ENCODE data around the gene ARHGAP22.

The ARHGAP22 gene

GRCh38 chr10:48587819-48588218 lies 17.1 kb downstream of the ARHGAP22 start:
- DNase-seq (ENCODE audit: low spot score) = no peak

- DNase-seq (ENCODE audit: low spot score) = no peak
These were observed 17.8 kb downstream of the ARHGAP22 start for GRCh38 chr10:48587101-48587500.

- no peak for DNase-seq (ENCODE audit: low spot score)
These were observed 21.9 kb downstream of the ARHGAP22 start for GRCh38 chr10:48582970-48583369.

- no peak for DNase-seq (ENCODE audit: low spot score)
These were observed 24.6 kb downstream of the ARHGAP22 start for GRCh38 chr10:48580236-48580635.

- DNase-seq (ENCODE audit: low spot score) = no peak
These were observed 25.5 kb downstream of the ARHGAP22 start for GRCh38 chr10:48579251-48579960.

GRCh38 chr10:48577158-48577557 lies 27.7 kb downstream of the ARHGAP22 start:
- peak; percentile 1 for DNase-seq (ENCODE audit: low spot score)

GRCh38 chr10:48576501-48576900 lies 28.4 kb downstream of the ARHGAP22 start:
- DNase-seq (ENCODE audit: low spot score) = no peak

- no peak for DNase-seq (ENCODE audit: low spot score)
These were observed 29.0 kb downstream of the ARHGAP22 start for GRCh38 chr10:48575901-48576300.

GRCh38 chr10:48574817-48575380 lies 30.0 kb downstream of the ARHGAP22 start:
- DNase-seq (ENCODE audit: low spot score) = no peak

GRCh38 chr10:48574322-48574796 lies 30.5 kb downstream of the ARHGAP22 start:
- no peak for DNase-seq (ENCODE audit: low spot score)

GRCh38 chr10:48573045-48573444 lies 31.8 kb downstream of the ARHGAP22 start:
- no peak for DNase-seq (ENCODE audit: low spot score)

- no peak for DNase-seq (ENCODE audit: low spot score)
These were observed 32.5 kb downstream of the ARHGAP22 start for GRCh38 chr10:48572414-48572813.

- no peak for DNase-seq (ENCODE audit: low spot score)
These were observed 36.3 kb downstream of the ARHGAP22 start for GRCh38 chr10:48568546-48568945.

GRCh38 chr10:48568131-48568530 lies 36.7 kb downstream of the ARHGAP22 start:
- DNase-seq (ENCODE audit: low spot score) = no peak

- no peak for DNase-seq (ENCODE audit: low spot score)
These were observed 37.5 kb downstream of the ARHGAP22 start for GRCh38 chr10:48567346-48567745.

- no peak for DNase-seq (ENCODE audit: low spot score)
These were observed 40.3 kb downstream of the ARHGAP22 start for GRCh38 chr10:48564466-48565160.

GRCh38 chr10:48557511-48558123 lies 47.3 kb downstream of the ARHGAP22 start:
- no peak for DNase-seq (ENCODE audit: low spot score)

GRCh38 chr10:48556713-48557112 lies 48.2 kb downstream of the ARHGAP22 start:
- no peak for DNase-seq (ENCODE audit: low spot score)

- DNase-seq (ENCODE audit: low spot score) = no peak
These were observed 48.8 kb downstream of the ARHGAP22 start for GRCh38 chr10:48556065-48556464.

GRCh38 chr10:48555310-48556042 lies 49.4 kb downstream of the ARHGAP22 start:
- DNase-seq (ENCODE audit: low spot score) = no peak

GRCh38 chr10:48554656-48555055 lies 50.2 kb downstream of the ARHGAP22 start:
- no peak for DNase-seq (ENCODE audit: low spot score)

- no peak for DNase-seq (ENCODE audit: low spot score)
These were observed 50.6 kb downstream of the ARHGAP22 start for GRCh38 chr10:48554246-48554645.
